ENCODE data around the gene FAM118A.
"Not testable (repeated sequence)": the region's sequence is repeated elsewhere in the genome, so short reads cannot be mapped to it uniquely, and the experiment has no call there.

FAM118A gene

DNA sequence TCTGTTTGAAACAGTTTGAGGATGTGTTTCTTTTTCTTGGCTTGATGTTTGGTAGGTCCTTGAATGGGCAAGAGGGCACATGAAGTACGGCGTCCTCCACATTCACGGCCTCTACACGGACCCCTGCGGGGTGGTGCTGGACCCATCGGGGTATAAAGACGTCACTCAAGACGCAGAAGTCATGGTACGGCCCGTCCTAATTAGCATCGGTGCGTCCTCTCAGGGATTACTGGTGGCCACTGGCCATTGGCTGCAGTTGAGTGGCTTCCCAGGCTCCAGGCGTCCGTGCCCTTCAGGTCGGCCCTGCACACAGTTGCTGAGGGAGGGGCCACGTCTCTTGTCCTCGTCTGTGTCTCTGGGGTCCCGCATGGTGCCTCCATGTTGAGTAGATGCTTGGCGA lies 20.8 kb downstream of the FAM118A start:
- no peak for DNase-seq (ENCODE audit: low read depth)

DNA sequence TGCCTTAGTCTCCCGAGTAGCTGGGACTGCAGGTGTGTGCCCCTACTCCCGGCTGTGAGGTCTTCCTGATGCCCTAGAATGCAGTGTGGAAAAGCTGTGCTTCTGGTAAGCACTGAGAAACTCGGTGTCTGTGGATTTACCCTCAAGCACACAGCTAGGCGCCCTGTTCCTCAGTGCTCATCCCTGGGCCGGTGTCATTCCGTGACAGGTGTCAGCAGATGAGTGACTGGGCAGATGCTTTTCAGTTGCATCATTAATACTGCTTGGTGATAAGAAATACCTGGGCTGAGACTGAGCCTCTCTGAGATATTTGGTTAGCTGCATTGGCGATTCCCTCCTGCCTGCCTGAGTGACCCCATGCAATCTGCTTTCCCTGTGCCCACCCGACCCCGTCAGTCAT lies 21.8 kb downstream of the FAM118A start:
- DNase-seq (ENCODE audit: low read depth): no peak

DNA sequence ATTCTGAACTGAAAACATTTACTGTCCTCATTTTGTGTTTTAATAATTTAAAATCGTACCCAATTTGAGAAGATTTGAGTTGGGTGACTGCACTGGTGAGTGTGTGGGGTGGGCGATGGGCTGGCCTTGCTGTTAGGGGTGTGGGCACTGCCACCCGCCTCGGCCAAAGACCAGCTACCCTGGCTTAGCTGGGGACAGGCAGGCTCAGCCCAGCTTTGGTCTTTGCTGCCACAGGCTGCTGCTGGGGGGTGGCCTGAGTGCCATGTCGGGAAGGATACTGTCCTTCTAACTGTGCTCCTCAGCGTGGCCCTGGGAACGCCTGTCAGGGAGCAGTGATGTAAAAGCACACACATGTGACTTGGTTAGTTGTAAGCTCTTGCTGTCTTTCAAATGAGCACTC lies 22.3 kb downstream of the FAM118A start:
- no peak for DNase-seq (ENCODE audit: low read depth)

DNA sequence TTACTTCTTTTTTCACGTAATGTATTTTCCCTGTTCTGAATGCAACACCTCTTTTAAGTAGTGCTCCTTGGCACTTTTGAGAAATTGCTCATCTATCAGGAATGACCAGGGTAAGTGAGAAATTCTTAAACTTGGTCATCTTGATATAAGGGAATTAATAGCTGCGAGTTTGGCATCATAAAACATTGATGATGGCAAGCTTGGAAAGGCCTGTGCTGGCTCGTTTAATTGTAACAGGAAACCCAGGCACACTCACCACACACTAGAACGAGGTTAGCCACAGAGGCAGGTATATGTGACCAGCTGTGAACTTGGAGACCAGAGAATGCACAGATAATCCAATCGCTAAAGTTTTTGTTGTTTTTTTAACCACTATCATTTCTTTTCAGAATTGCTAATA lies 24.3 kb downstream of the FAM118A start:
- no peak for DNase-seq (ENCODE audit: low read depth)

DNA sequence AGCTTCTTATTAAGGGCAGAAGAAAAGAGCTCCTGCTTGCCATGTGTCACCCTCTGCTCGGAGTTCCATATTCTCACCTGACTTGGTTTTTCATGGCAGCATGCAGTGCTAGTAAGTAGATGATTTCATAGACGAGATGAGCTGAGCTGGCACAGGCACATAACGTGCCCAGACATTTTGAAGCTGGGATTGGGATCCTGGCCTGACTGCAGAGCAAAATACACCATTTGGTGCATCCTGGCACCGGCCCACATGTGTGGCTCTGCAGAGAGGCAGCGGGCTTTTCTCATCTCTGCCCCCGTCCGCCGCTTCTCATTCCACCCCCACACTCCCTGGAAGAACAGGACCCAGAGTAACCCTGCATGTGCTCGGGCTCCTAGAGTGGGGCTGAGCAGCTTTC lies 24.8 kb downstream of the FAM118A start:
- DNase-seq (ENCODE audit: low read depth): no peak

DNA sequence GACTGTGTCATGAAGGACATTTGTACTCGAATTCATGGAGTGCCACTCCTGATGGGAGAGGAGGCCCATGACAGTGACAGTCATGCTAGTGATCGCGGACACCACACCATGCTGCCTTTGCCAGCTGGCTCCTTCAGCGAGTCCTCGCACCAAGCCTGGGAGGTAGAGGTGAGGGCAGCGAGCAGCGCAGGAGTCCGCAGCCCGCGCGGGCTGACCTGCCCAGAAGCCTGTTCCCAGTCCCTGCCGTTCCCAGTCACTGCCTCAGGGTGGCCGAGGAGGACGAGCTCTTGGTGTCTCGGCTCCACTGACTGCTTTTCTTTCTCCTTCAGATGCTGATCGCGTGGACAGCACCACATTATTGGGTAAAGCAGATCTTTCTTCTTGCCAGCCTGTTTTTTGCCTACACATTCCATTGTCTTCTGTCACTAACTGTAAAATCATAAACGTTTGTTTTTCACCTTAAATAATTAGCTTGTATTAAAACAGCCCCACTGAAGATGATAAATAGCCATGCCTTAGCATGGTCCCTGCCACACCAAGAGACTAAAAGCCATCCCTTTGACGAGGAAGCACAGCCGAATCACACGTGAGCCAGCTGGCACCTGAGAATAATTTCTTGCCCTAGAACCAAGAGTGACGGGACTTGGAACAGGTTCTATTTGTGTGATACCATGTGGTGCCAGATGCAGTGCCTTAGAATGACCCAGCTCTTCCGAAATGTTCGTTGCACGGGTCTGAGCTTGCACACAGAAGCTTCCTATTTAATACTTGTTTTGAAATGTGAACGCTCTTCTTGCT lies 25.5 kb downstream of the FAM118A start:
- no peak for DNase-seq (ENCODE audit: low read depth)

DNA sequence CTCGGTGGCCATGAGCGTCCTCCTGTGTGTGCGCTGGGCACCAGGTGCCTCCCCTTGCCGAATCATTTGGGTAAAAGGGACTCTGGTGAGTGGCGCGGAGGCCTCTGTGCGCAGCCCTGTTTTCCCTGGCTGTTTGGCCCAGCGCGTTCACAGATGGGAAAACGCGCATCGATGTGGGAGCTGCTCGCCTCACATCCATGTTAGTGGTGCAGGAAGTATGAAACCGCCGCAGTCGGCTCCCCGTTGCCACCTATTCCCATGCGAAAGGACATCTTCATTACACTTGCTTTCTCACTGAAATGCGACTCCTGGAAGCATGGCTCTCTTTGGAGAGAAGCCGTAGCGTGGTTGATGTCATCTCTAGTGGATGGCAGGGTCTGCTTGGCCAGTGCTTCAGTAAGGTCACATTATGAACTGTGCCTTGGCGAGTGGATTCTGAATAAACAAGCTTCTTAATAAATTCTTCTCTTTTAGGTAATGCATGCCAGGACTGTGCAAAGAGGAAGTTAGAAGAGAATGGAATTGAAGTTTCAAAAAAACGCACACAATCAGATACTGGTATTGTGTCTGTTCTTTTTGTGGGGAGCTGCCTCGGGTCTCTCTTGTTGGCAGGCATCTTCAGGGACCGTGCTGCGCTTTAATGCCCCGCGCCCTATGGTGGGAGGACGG lies 26.3 kb downstream of the FAM118A start:
- no peak for DNase-seq (ENCODE audit: low read depth)

DNA sequence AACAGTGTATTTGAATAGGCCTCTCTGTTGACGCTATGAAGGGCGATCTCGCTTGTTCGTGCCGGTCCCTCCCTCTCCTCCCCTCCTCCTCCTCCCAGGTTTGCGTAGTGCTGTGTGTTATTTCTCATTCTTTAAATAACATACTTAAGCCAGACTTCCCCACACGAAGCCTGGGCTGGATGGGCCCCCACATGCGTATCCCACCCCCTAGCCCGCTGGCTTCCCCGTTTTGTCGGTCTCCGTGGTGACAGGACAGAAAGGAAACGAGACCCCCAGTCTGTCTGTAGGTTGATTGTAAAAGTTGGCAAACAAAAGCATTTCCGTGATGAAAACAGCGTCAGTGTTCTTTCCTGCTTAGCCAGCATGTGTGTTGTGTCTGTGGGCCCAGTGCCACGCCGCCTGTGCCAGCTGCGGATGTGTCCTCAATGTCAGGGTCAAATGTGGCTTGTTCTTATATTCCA lies 27.3 kb downstream of the FAM118A start:
- DNase-seq (ENCODE audit: low read depth): no peak

DNA sequence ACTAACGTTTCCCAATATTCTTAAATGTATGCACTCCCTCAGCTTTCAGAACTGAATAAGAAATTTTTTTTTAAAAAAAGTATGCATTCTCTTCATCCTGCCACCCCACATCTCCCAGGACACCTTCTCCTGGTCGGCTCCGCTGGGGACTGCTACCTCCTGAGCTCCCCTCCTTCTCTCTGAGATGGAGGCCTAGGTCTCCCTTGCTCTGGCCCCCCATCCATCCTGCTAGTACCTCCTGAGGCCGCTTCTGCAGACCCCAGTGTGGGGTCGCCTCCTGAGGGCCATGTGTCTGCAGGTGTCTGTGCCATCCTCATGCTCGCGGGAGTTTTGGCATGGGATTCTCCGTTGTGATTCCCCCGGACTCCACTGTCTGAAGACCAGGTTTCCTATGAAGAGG lies 27.8 kb downstream of the FAM118A start:
- DNase-seq (ENCODE audit: low read depth): no peak

DNA sequence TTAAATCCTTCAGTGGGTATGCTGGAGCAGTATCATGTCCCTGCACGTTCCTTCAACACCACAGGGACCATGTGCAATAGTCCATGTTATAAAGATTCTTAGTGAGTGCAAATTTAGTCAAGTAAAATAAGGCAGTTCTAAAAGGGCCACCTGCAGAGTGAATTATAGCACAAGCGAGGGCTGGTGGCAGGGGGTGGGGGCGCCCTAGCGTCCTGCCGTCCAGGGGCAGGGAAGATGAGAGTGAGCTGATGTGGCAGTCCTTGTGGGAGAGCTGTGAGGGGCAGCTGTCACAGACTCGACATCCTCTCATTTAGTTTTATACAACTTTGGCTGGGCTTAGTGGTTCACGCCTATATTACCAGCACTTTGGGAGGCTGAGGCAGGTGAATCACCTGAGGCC lies 29.1 kb downstream of the FAM118A start:
- no peak for DNase-seq (ENCODE audit: low read depth)

DNA sequence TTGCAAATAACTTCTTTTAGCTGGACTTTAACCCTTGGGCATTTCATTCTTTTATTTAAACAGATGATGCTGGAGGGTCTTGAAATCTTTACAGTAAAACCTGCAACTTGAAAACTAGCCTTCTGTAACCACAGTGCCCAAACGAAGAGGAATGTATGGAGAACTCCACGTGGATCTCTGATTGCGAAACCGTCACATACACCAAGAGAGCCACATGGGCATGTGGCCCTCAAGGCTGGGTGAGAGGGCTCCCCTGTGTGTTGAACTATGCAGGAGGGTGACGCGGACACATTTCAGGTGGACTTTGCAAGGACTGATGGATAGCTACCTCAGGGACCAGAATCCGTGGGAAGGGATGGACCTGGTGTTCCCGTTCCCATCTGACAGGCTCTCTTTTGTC lies 30.6 kb downstream of the FAM118A start:
- DNase-seq (ENCODE audit: low read depth): no peak

DNA sequence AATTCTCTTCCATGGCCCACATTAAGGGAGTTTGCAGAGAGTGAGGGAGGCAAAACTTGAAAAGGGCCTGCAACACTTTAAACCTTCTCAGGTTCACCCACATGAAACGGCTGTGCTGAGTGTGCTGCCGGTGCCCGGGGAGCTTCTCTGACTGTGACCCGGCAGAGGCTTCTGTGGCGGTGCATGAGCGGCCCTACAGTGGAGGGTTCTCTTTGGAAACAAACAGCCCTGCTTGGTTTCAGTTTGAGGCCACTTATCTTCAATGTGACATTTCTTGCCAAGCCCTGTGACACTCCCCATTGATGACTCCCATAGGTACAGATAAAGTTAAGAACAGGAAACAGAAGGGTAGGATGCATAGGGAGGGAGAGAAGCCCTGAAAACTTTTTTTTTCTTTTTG lies 31.8 kb downstream of the FAM118A start:
- DNase-seq (ENCODE audit: low read depth): no peak

DNA sequence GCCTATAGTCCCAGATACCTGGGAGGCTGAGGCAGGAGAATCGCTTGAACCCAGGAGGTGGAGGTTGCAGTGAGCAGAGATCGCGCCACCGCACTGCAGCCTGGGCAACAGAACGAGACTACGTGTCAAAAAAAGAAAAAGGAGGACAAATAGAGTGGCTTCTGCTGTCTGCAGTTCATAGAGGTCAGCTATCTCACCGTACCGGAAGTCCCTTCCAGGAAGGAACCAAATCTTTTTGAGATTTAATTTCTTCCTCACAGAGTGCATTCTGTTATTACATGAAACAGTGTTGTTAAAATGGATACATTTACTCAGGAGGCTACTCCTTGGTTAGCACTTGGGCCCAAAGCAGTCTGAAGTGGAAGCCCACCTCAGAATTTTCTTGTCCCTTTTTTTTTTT lies 33.4 kb downstream of the FAM118A start:
- no peak for DNase-seq (ENCODE audit: low read depth)

DNA sequence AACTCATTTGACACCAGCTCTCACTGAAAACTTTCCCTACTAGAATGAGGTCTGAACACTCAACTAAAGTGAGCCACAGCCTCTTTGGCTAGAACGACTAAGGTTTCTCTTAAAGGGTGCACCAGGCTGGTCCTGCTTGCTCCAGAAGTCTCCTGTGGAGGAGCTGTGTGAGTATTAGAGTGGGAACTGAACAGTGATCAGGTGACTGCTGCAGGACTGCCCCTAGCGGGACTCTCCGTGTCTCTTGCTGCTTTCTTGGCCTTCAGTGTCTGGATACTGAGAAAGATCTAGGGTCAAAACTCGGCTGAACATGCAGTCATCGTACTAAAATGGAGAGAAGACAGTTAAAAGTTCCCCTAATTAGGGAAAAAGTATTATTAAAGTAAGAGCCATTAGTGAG lies 34.6 kb downstream of the FAM118A start:
- no peak for DNase-seq (ENCODE audit: low read depth)

DNA sequence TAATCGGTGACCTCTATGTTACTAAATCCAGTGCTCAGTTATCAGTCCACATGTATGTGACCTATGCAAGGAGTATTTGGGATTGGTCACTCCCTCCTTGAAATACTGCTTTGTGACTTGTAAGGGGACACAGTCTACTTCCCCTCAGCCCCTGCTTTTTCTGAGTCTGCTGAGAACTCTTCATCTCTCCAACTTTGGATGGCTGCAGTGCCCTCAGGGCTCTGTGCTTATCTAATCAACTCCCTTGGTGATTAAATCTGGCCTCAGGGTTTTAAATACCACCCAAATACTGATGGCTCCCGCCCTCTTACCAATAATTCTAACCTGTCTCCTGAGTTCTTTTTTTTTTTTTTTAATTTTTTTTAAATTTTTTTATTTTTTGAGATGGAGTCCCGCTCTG lies 40.2 kb downstream of the FAM118A start:
- no peak for DNase-seq (ENCODE audit: low read depth)

DNA sequence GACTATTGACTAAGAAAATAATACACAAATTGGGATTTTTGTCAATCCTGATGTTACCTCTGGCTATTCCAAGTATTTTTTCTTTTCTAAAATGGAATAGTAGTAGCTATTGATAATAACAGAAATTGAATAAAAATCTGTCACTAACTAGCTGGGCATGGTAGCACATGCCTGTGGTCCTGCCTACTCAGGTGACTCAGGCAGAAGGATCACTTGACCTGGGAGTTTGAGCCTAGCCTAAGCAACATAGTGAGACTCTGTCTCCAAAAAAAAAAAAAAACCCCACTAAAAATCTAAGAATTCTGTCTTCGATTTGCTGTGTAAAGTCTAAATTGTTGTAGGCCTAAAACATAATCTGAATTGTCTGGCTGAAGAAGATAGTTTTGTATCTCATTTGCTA lies 42.2 kb downstream of the FAM118A start:
- DNase-seq (ENCODE audit: low read depth): no peak

DNA sequence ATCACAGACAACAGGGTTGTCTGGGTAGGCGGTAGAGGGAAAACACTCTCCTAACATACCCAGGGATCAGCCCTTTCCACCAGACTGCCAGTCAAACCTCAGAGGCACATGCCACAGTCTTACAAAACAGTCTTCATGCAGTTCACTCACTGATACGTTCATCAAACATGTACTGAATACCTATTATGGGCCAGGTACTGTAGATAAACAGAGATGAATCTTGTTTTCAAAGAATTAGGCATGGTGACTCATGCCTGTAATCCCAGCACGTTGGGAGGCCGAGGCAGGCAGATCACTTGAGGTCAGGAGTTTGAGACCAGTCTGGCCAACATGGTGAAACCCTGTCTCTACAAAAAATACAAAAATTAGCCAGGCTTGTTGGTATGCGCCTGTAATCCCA lies 43.0 kb downstream of the FAM118A start:
- peak; percentile 11 for DNase-seq (ENCODE audit: low read depth)

DNA sequence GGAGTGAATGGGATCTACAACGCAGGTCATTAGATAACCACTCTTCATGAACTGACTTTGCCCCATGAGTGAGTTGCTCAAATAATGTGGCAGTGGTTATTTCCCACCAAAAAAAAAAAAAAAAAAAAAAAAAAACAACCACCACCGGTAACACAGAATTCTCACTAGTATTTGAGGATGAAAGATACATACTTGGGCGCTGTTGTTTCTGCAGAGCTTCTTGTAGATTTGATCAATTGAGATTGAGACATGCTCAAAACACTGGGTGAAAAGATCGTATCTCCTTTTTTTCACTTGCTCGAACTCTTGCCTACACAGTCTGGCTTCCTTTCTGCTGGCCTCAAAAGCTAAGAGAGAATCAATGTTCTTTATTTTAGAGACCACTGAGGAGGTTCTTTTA lies 44.1 kb downstream of the FAM118A start:
- no peak for DNase-seq (ENCODE audit: low read depth)

DNA sequence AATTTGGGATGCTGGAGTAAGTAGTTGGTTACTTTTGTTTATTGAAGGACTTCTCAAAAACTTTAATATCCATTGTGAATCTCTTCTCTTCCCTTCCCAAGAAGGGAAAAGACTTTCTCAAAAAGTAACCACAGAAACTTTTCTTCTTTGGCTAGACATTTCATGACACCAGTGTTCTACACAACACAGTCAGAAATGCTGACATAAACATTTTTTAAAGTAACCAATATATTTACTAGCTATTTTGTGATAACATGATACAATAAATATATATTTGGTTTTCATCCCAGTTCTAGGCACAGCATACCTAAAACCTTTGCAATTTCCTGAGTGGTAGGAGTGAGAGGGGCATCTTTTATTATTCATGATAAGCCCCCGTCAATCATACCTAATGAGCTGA lies 47.8 kb downstream of the FAM118A start:
- DNase-seq (ENCODE audit: low read depth): no peak

DNA sequence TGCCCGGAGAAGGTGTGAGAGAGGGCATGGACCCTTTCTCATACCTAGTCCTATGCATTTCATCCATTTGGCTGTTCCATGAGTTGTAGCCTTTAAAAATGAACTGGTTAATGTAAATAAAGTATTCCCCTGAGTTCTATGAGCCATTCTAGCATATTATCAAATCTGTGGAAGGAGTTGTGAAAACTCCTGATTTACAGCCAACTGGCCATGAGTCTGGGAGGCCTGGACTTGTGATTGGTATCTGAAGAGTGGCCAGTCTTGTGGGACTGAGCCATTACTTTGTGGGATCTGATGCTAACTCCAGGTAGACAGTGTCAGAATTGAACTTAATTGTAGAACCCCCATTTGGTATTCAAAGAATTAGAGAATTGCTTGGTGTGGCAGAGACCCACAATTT lies 48.4 kb downstream of the FAM118A start:
- no peak for DNase-seq (ENCODE audit: low read depth)

DNA sequence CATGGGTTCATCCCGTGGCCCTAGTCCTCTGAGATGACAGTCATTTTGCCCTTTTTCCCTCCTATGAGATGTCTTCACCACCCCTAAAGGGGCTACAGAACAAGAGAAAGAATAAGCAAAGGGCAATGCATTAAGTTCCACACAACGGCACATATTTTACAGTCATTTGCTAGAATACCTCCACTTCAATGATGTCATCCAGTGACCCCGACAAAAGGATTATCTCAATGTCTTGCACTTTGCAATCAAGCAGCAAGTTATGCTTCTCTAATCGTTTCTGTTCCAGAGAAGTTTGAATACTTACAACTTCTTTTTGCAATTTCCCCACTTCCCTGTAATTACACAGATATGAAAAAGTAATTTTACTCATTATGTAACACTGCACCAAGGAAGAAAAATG lies 49.9 kb downstream of the FAM118A start:
- DNase-seq (ENCODE audit: low read depth): no peak

DNA sequence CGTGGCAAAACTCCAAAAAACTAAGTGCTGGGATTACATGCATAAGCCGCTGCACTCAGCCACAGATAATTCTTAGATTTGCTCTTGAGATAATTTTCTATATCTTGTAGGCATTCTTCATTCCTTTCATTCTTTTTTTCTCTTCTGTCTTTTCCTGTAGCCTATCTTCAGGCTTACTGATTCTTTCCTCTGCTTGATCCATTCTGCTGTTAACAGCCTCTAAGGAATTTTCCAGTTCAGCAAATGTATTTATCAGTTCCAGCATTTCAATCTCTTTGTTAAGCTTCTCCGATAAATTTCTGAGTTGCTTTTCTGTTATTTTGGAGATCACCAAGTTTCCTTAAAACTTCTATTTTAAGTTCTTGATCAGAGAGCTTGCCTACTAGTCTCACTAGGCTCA lies 57.0 kb downstream of the FAM118A start:
- no peak for DNase-seq (ENCODE audit: low read depth)

DNA sequence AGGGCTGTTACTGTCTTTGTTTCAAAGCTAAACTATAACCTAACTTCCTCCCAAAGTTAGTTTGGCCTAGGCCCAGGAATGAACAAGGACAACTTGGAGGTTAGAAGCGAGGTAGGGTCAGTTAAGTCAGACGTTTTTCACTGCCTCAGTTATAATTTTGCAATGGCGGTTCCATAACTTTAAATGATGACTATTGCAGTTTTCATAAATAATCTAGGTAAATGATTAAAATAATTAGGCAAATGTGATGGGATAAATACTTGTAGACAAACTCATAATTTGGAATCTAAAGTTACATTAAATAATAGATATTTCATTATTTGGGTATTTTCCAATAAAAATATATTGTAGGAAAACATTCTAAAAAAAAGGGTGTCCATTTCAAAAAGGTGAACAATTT lies 63.9 kb downstream of the FAM118A start:
- not testable (repeated sequence) for DNase-seq (ENCODE audit: low read depth)

DNA sequence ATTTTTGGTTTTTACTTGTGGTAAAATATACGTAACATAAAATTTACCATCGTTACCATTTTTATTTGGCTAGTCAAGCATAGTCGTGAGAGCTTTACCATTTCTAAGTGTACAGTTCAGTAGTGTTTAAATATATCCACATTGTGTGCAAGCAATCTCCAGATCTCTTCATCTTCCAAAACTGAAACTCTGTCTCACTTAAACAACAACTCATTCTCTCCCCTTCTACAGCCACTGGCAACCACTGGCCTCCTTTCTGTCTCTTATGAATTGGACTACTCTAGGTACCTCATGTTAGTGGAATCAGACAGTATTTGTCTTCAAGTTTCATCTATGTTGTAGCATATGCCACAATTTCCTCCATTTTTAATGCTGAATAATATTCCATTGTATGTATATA lies 66.3 kb downstream of the FAM118A start:
- no peak for DNase-seq (ENCODE audit: low read depth)

Measured in HS-27A (cell line).